ENCODE measurements around the gene RALBP1. TPM values are rescaled to one million over a fixed set of nuclear protein-coding genes. Genes with fewer than 3 reads are reported as not detected.

The RALBP1 gene
- total RNA-seq, 3 donors from 2014 or later: 67.2 to 91.2 (median 82.2) TPM

GRCh38 chr18:9550429-9550828 lies 75.1 kb downstream of the RALBP1 start:
- intact Hi-C loops (cut with DNase I; ENCODE audit: low total_unique reads): no loop called here
- Histone ChIP-seq H3K4me3 (no peak overlapping the region), H3K27me3 (no peaks in the 10 kb centered on the region), H3K27ac (no peak overlapping the region), H3K36me3 (no peaks in the 10 kb centered on the region), H3K9me3 (no peaks in the 10 kb centered on the region), H3K4me1 (no peaks in the 10 kb centered on the region)
- TF ChIP-seq POLR2AphosphoS5 (IDR thresholded peaks at IDR 0.05) (no peak), POLR2A (IDR thresholded peaks at IDR 0.05) (no peak), CTCF (IDR thresholded peaks at IDR 0.05) (no peak)
- no peak for DNase-seq (ENCODE audit: low spot score in 2 of 2)

- no peak overlapping the region for H3K27ac ChIP-seq
- intact Hi-C loops (cut with DNase I; ENCODE audit: low total_unique reads): no loop called here
- H3K4me3 ChIP-seq: no peak overlapping the region
- no peak for DNase-seq (ENCODE audit: low spot score in 2 of 2)
- no peaks in the 10 kb centered on the region for H3K27me3 ChIP-seq
- H3K36me3 ChIP-seq: peaks cover 5% of the 10 kb centered on the region
- no peaks in the 10 kb centered on the region for H3K9me3 ChIP-seq
- TF ChIP-seq POLR2A (IDR thresholded peaks at IDR 0.05) (no peak), POLR2AphosphoS5 (IDR thresholded peaks at IDR 0.05) (no peak), CTCF (IDR thresholded peaks at IDR 0.05) (no peak)
- no peaks in the 10 kb centered on the region for H3K4me1 ChIP-seq
These were observed 76.9 kb downstream of the RALBP1 start for GRCh38 chr18:9552191-9552590.

GRCh38 chr18:9552616-9553015 lies 77.3 kb downstream of the RALBP1 start:
- Histone ChIP-seq H3K4me3 (no peak overlapping the region), H3K27me3 (no peaks in the 10 kb centered on the region), H3K4me1 (no peaks in the 10 kb centered on the region), H3K27ac (no peak overlapping the region), H3K36me3 (peaks cover 5% of the 10 kb centered on the region), H3K9me3 (no peaks in the 10 kb centered on the region)
- no peak for TF ChIP-seq CTCF (IDR thresholded peaks at IDR 0.05)
- TF ChIP-seq POLR2A (IDR thresholded peaks at IDR 0.05): no peak
- no peak for TF ChIP-seq POLR2AphosphoS5 (IDR thresholded peaks at IDR 0.05)
- DNase-seq (ENCODE audit: low spot score in 2 of 2): no peak
- intact Hi-C loops (cut with DNase I; ENCODE audit: low total_unique reads): no loop called here

- intact Hi-C loops (cut with DNase I; ENCODE audit: low total_unique reads): no loop called here
- no peak overlapping the region for H3K27ac ChIP-seq
- no peaks in the 10 kb centered on the region for H3K4me1 ChIP-seq
- TF ChIP-seq CTCF (IDR thresholded peaks at IDR 0.05) (no peak), POLR2A (IDR thresholded peaks at IDR 0.05) (no peak)
- H3K27me3 ChIP-seq: no peaks in the 10 kb centered on the region
- no peaks in the 10 kb centered on the region for H3K9me3 ChIP-seq
- DNase-seq (ENCODE audit: low spot score in 2 of 2): no peak
- H3K4me3 ChIP-seq: no peak overlapping the region
- H3K36me3 ChIP-seq: peaks cover 5% of the 10 kb centered on the region
These were observed 82.1 kb downstream of the RALBP1 start for GRCh38 chr18:9557250-9557943.

- Histone ChIP-seq H3K4me3 (no peak overlapping the region), H3K27ac (no peak overlapping the region), H3K4me1 (no peaks in the 10 kb centered on the region), H3K36me3 (peaks cover 5% of the 10 kb centered on the region), H3K27me3 (no peaks in the 10 kb centered on the region), H3K9me3 (no peaks in the 10 kb centered on the region)
- intact Hi-C loops (cut with DNase I; ENCODE audit: low total_unique reads): no loop called here
- TF ChIP-seq POLR2AphosphoS5 (IDR thresholded peaks at IDR 0.05) (no peak), POLR2A (IDR thresholded peaks at IDR 0.05) (no peak), CTCF (IDR thresholded peaks at IDR 0.05) (no peak)
- DNase-seq (ENCODE audit: low spot score in 2 of 2): no peak
These were observed 83.2 kb downstream of the RALBP1 start for GRCh38 chr18:9558387-9559064.
